Endodermal cell (in vitro differentiated cells): Measurements from ENCODE around the gene RNF112. TPM values are rescaled to one million over a fixed set of nuclear protein-coding genes. Genes with fewer than 3 reads are reported as not detected.
A peak's percentile ranks its signal among the peaks of the same experiment; 100 is the strongest.
"Not testable (repeated sequence)": the region's sequence is repeated elsewhere in the genome, so short reads cannot be mapped to it uniquely, and the experiment has no call there.

Experiments
- DNase-seq: peaks from one replicate; pipeline ENCODE4 v3.0.0-alpha.2; 2017
- H3K27ac ChIP-seq: 2 replicates; pipeline ENCODE4 v1.5.1; 2013; ENCODE audit warnings: mild to moderate bottlenecking, low read depth, low read length, moderate library complexity
- H3K27me3 ChIP-seq: 2 replicates; pipeline ENCODE4 v1.6.1; 2013; ENCODE audit warnings: mild to moderate bottlenecking, low read length, moderate library complexity; ENCODE audit not compliant: insufficient read depth, control insufficient read depth, poor library complexity, severe bottlenecking
- H3K36me3 ChIP-seq: 2 replicates; pipeline ENCODE4 v1.7.0; 2013; ENCODE audit warnings: mild to moderate bottlenecking, low read length, moderate library complexity; ENCODE audit not compliant: control insufficient read depth, insufficient read depth
- H3K4me1 ChIP-seq: one replicate; pipeline ENCODE4 v1.7.0; 2013; ENCODE audit warnings: low read length; ENCODE audit not compliant: control insufficient read depth, insufficient read depth
- H3K4me3 ChIP-seq: 2 replicates; pipeline ENCODE4 v1.5.1; 2013; ENCODE audit warnings: mild to moderate bottlenecking, low read length, moderate library complexity
- H3K9ac ChIP-seq: 2 replicates; pipeline ENCODE4 v1.6.1; 2013; ENCODE audit warnings: mild to moderate bottlenecking, low read length, moderate library complexity; ENCODE audit not compliant: poor library complexity, severe bottlenecking; ENCODE audit errors: extremely low read depth
- H3K9me3 ChIP-seq: 2 replicates; pipeline ENCODE4 v1.6.1; 2013; ENCODE audit warnings: mild to moderate bottlenecking, low read length, moderate library complexity; ENCODE audit not compliant: control insufficient read depth
- H3K27ac Mint-ChIP-seq: 2 replicates; pipeline ENCODE4 v1.8.0; 2020; ENCODE audit warnings: mixed read lengths
- H3K27me3 Mint-ChIP-seq: 2 replicates; pipeline ENCODE4 v1.8.0; 2021; ENCODE audit warnings: mild to moderate bottlenecking, mixed read lengths; ENCODE audit not compliant: insufficient read depth
- H3K36me3 Mint-ChIP-seq: 2 replicates; pipeline ENCODE4 v1.8.0; 2020; ENCODE audit warnings: low read depth, mixed read lengths
- H3K4me1 Mint-ChIP-seq: 2 replicates; pipeline ENCODE4 v1.8.0; 2020; ENCODE audit warnings: mixed read lengths
- H3K4me3 Mint-ChIP-seq: 2 replicates; pipeline ENCODE4 v1.8.0; 2020; ENCODE audit warnings: mild to moderate bottlenecking, moderate library complexity, mixed read lengths
- H3K9me3 Mint-ChIP-seq: 2 replicates; pipeline ENCODE4 v1.8.0; 2020; ENCODE audit warnings: mild to moderate bottlenecking, mixed read lengths
- WGBS, 2 experiments: methylation state at CpG; one replicate each; pipeline versions ENCODE4 v1.1.5 to v1.1.7; 2013; ENCODE audit warnings: missing lambda C conversion rate in 2 of 2, mixed read lengths in 1 of 2; ENCODE audit not compliant: insufficient coverage in 1 of 2, insufficient read length in 1 of 2; 5-methylcytosine and 5-hydroxymethylcytosine counted together
- total RNA-seq, 2 donors: library from RNA; stranded (reverse); fragmentation: NEBNext Ultra II Directional in 1 of 2; extraction: Animal tissue kit (Norgen Biotek cat#: 25700) in 1 of 2; gene quantifications; 2 replicates in 1 of 2; 3 replicates in 1 of 2; pipeline ENCODE4 v1.2.1, GENCODE V29; 2021
- TF ChIP-seq, protein P1 (sequence below): fragments of 200-600 bp; sonication (generic); conservative IDR thresholded peaks from 2 replicates; pipeline ENCODE4 v1.5.0; 2021; ENCODE audit warnings: antibody characterized with exemption, mild to moderate bottlenecking

Gene RNF112
- total RNA-seq, 2 donors from 2014 or later, result 1.1 to 1.9 TPM

DNA sequence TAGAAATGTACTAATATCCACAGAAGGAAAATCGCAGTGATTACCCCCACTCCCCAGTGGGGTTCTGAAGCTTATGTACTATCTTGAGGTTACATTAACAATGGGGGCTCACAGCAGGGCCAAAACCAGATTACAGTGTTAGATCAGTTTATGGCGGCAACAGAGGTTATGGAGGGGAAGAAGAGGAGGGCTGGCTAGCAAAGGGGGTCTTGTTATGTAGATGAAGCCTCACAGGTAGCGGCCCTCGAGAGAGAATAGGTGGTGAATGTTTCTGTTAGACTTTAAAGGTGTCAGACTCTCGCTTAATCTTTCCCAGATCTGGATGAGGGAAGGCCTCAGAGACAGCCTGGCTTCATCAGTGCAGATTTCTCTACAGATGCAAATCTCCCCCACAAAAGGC is 22.2 kb downstream of the RNF112 start:
- H3K36me3 ChIP-seq, result no peaks in the 10 kb centered on the region
- no peak overlapping the region for H3K4me3 Mint-ChIP-seq
- no peaks in the 10 kb centered on the region for H3K27me3 Mint-ChIP-seq
- peaks cover 2% of the 10 kb centered on the region for H3K9me3 ChIP-seq
- H3K27me3 ChIP-seq, result no peaks in the 10 kb centered on the region
- no peaks in the 10 kb centered on the region for H3K36me3 Mint-ChIP-seq
- DNase-seq, result peak; percentile 89
- no peak overlapping the region for H3K4me3 ChIP-seq
- H3K27ac Mint-ChIP-seq, result peak overlapping the region; percentile 77
- H3K4me1 Mint-ChIP-seq, result peaks cover 56% of the 10 kb centered on the region
- TF ChIP-seq, protein P1, sequence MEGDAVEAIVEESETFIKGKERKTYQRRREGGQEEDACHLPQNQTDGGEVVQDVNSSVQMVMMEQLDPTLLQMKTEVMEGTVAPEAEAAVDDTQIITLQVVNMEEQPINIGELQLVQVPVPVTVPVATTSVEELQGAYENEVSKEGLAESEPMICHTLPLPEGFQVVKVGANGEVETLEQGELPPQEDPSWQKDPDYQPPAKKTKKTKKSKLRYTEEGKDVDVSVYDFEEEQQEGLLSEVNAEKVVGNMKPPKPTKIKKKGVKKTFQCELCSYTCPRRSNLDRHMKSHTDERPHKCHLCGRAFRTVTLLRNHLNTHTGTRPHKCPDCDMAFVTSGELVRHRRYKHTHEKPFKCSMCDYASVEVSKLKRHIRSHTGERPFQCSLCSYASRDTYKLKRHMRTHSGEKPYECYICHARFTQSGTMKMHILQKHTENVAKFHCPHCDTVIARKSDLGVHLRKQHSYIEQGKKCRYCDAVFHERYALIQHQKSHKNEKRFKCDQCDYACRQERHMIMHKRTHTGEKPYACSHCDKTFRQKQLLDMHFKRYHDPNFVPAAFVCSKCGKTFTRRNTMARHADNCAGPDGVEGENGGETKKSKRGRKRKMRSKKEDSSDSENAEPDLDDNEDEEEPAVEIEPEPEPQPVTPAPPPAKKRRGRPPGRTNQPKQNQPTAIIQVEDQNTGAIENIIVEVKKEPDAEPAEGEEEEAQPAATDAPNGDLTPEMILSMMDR, result no peak
- H3K9ac ChIP-seq, result no peak overlapping the region
- WGBS, 2 experiments, result 14 to 21% methylated on average over 3 to 5 of the region's 5 CpGs
- H3K4me1 ChIP-seq, result peaks cover 10% of the 10 kb centered on the region
- no peak overlapping the region for H3K27ac ChIP-seq
- peaks cover under 1% of the 10 kb centered on the region for H3K9me3 Mint-ChIP-seq

DNA sequence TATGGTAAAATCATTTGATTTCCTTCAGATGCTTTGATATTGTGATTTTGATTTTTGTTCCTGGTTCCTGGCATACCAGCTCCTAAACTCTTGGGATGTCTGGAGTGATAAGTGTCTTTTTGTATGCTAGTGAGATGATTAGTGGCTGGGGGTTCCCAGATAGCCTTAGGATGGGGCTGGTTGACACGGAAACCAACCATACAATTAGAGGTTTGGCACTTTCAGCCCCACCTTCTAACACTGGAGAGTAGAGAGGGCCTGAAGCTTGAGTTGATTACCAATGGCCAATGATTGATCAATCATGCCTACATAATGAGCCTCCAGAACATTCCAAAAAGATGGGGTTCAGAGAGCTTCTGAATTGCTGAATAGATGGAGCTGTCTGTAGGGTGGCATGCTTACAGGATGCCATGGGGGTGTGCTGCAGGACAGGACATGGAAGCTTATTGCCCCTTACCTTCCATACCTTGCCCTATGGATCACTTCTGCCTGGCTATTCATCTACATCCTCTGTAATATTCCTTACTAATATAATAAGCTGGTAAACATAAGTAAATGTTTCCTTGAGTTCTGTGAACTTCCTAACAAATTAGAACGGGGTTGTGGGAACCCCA is 22.8 kb downstream of the RNF112 start:
- Histone ChIP-seq H3K9me3 (peaks cover 8% of the 10 kb centered on the region), H3K9ac (no peak overlapping the region), H3K4me1 (peaks cover 10% of the 10 kb centered on the region), H3K4me3 (no peak overlapping the region), H3K36me3 (no peaks in the 10 kb centered on the region), H3K27ac (no peak overlapping the region), H3K27me3 (no peaks in the 10 kb centered on the region)
- Mint-ChIP-seq H3K4me3 (no peak overlapping the region), H3K4me1 (peaks cover 56% of the 10 kb centered on the region), H3K36me3 (no peaks in the 10 kb centered on the region), H3K9me3 (peaks cover 6% of the 10 kb centered on the region), H3K27ac (peak overlapping the region; percentile 77), H3K27me3 (no peaks in the 10 kb centered on the region)
- WGBS, 2 experiments, result 68 to 89% methylated on average over 1 to 2 of the region's 2 CpGs
- DNase-seq, result peak; percentile 73
- TF ChIP-seq, protein P1, result peak; percentile 58

DNA sequence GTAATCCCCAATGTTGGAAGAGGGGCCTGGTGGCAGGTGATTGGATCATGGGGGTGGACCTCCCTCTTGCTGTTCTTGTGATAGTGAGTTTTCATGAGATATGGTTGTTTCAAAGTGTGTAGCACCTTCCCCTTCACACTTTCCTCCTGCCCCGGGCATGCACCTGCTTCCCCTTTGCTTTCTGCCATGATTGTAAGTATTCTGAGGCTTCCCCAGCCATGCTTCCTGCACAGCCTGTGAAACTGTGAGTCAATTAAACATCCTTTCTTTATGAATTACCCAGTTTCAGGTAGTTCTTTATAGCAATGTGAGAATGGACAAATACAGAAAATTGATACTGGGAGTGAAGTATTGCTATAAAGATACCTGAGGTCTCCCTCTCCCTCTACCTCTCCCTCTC is 29.4 kb downstream of the RNF112 start:
- Histone ChIP-seq H3K4me3 (peak overlapping the region; percentile 29), H3K9me3 (peaks cover 58% of the 10 kb centered on the region), H3K9ac (no peak overlapping the region), H3K27me3 (no peaks in the 10 kb centered on the region), H3K27ac (no peak overlapping the region), H3K36me3 (peaks cover 3% of the 10 kb centered on the region), H3K4me1 (no peaks in the 10 kb centered on the region)
- TF ChIP-seq, protein P1, result no peak
- no peak overlapping the region for H3K27ac Mint-ChIP-seq
- peaks cover 20% of the 10 kb centered on the region for H3K4me1 Mint-ChIP-seq
- WGBS, 2 experiments, result 75% methylated on average over 1 of the region's 1 CpG; no CpG with 5 or more reads in 1 of the 2 experiments
- H3K4me3 Mint-ChIP-seq, result no peak overlapping the region
- H3K27me3 Mint-ChIP-seq, result no peaks in the 10 kb centered on the region
- H3K9me3 Mint-ChIP-seq, result peaks cover 64% of the 10 kb centered on the region
- H3K36me3 Mint-ChIP-seq, result peaks cover 31% of the 10 kb centered on the region
- DNase-seq, result no peak

DNA sequence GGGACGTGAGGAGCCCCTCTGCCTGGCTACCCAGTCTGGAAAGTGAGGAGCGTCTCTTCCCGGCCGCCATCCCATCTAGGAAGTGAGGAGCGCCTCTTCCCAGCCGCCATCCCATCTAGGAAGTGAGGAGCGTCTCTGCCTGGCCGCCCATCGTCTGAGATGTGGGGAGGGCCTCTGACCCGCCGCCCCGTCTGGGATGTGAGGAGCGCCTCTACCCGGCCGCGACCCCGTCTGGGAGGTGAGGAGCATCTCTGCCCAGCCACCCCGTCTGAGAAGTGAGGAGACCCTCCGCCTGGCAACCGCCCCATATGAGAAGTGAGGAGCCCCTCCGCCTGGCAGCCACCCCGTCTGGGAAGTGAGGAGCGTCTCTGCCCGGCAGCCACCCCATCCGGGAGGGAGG is 30.3 kb downstream of the RNF112 start:
- H3K27me3 Mint-ChIP-seq, H3K4me1 ChIP-seq, H3K27ac Mint-ChIP-seq, H3K9ac ChIP-seq, DNase-seq, H3K27me3 ChIP-seq, H3K36me3 ChIP-seq, H3K4me3 Mint-ChIP-seq, H3K27ac ChIP-seq, H3K4me3 ChIP-seq: not testable (repeated sequence)
- 98 to 100% methylated on average over 7 to 18 of the region's 25 CpGs for WGBS, 2 experiments
- Mint-ChIP-seq H3K36me3 (peaks cover 35% of the 10 kb centered on the region), H3K4me1 (peaks cover 15% of the 10 kb centered on the region), H3K9me3 (peaks cover 70% of the 10 kb centered on the region)
- peaks cover 64% of the 10 kb centered on the region for H3K9me3 ChIP-seq
